Caco-2 (cell line): ENCODE results near the gene SIPA1. TPM values are rescaled to one million over a fixed set of nuclear protein-coding genes. Genes with fewer than 3 reads are reported as not detected.

Source experiments
- Bru-seq: library from RNA; stranded (reverse); fragments of 400-500 nt; gene quantifications from one replicate; lab custom pipeline; 2021; lab: Mats Ljungman, UMichigan
- BruChase-seq, 2 experiments: library from RNA; stranded (reverse); fragments of 400-500 nt; gene quantifications; one replicate each; lab custom pipeline; 2021; lab: Mats Ljungman, UMichigan
- BruUV-seq: library from RNA; stranded (reverse); fragments of 400-500 nt; replicated peaks from 2 replicates; lab custom pipeline; 2021; lab: Mats Ljungman, UMichigan
- CTCF ChIA-PET: fragments of 300-600 bp; sonication (Branson Sonifier 250); formaldehyde crosslinking; loops from one replicate; lab custom pipeline; 2022; ENCODE audit warnings: antibody characterized with exemption; lab: Charles Lee
- POLR2A ChIA-PET: fragments of 300-600 bp; sonication (Branson Sonifier 250); formaldehyde crosslinking; loops from one replicate; lab custom pipeline; 2022; ENCODE audit warnings: antibody characterized with exemption; lab: Charles Lee
- DNase-seq, 2 experiments: peaks; one replicate each; pipeline versions ENCODE4 v3.0.0 to v3.0.0-alpha.2; 2020 to 2022
- H3K27me3 ChIP-seq: replicated peaks from 2 replicates; pipeline ENCODE4 v1.6.0; 2011; ENCODE audit warnings: low read length; ENCODE audit not compliant: control insufficient read depth, insufficient read depth
- H3K36me3 ChIP-seq: 2 replicates; pipeline ENCODE4 v1.5.1; 2011; ENCODE audit warnings: low read length; ENCODE audit not compliant: control insufficient read depth, insufficient read depth
- H3K4me1 ChIP-seq: fragments of 250-450 bp; sonication (Bioruptor Pico); 2 replicates; pipeline ENCODE4 v1.5.1; 2020; ENCODE audit warnings: mild to moderate bottlenecking
- H3K4me3 ChIP-seq: 2 replicates; pipeline ENCODE4 v1.5.1; 2011; ENCODE audit warnings: low read depth, mild to moderate bottlenecking, control low read depth, low read length
- H3K9me3 ChIP-seq: fragments of 250-450 bp; sonication (Bioruptor Pico); 2 replicates; pipeline ENCODE4 v1.5.1; 2020; ENCODE audit warnings: mild to moderate bottlenecking, moderate library complexity
- H3K27ac Mint-ChIP-seq: one replicate; pipeline ENCODE4 v1.8.0; 2022; ENCODE audit warnings: mixed read lengths; ENCODE audit not compliant: unreplicated experiment
- H3K27me3 Mint-ChIP-seq: one replicate; pipeline ENCODE4 v1.8.0; 2022; ENCODE audit warnings: mixed read lengths; ENCODE audit not compliant: insufficient read depth, unreplicated experiment
- H3K36me3 Mint-ChIP-seq: one replicate; pipeline ENCODE4 v1.8.0; 2022; ENCODE audit warnings: mild to moderate bottlenecking, mixed read lengths; ENCODE audit not compliant: insufficient read depth, unreplicated experiment
- H3K4me1 Mint-ChIP-seq: one replicate; pipeline ENCODE4 v1.8.0; 2022; ENCODE audit warnings: low read depth, mixed read lengths; ENCODE audit not compliant: unreplicated experiment
- H3K4me3 Mint-ChIP-seq: one replicate; pipeline ENCODE4 v1.8.0; 2022; ENCODE audit warnings: mild to moderate bottlenecking, moderate library complexity, mixed read lengths; ENCODE audit not compliant: unreplicated experiment
- H3K9me3 Mint-ChIP-seq: one replicate; pipeline ENCODE4 v1.8.0; 2022; ENCODE audit warnings: mixed read lengths; ENCODE audit not compliant: unreplicated experiment
- CTCF ChIP-seq, 2 experiments: fragments of 200-600 bp in 1 of 2; IDR thresholded peaks; 1 replicate in 1 of 2; 2 replicates in 1 of 2; pipeline versions ENCODE4 v1.5.1 to v1.8.0; 2011 to 2022; ENCODE audit warnings: antibody characterized with exemption in 1 of 2, control low read depth in 1 of 2, inconsistent platforms in 1 of 2, low read depth in 1 of 2, low read length in 1 of 2, mild to moderate bottlenecking in 1 of 2, moderate library complexity in 1 of 2; ENCODE audit not compliant: insufficient read depth in 1 of 2, severe bottlenecking in 1 of 2, unreplicated experiment in 1 of 2
- intact Hi-C: fragments of 100-400 bp; cut with micrococcal nuclease; formaldehyde crosslinking; loops from one replicate; pipeline ENCODE4 v1.10.0; 2022; ENCODE audit not compliant: unreplicated experiment
- long read RNA-seq: library from polyadenylated mRNA; stranded (forward); transcript quantifications from one replicate; pipeline ENCODE4 v2.0.0, GENCODE V29; 2022
- total RNA-seq: library from RNA; stranded (reverse); gene quantifications from 2 replicates; pipeline ENCODE4 v1.2.3, GENCODE V29; 2022

Gene SIPA1
- total RNA-seq (30.5 and 35.1 TPM in 2 replicates), Bru-seq, nascent RNA (percentile 43 among the genes with signal in this experiment), BruChase-seq, experiment 1, labeled RNA remaining after a 2-hour chase (percentile 37 among the genes with signal in this experiment), BruChase-seq, experiment 2, labeled RNA remaining after a 6-hour chase (percentile 45 among the genes with signal in this experiment)
- long read RNA-seq, partial matches to known transcripts, result 42 of 58 reads
- long read RNA-seq, other reads (novel, unspliced or antisense), result 16 of 58 reads

GRCh38 chr11:65637794-65638419 is at the start of gene SIPA1:
SIPA1 (plus strand) TSS chr11:65638101; CDS start chr11:65640922, 2,821 bp downstream.
- intact Hi-C loops, result no loop called here
- Histone ChIP-seq H3K27me3 (no peaks in the 10 kb centered on the region), H3K4me3 (peak within 1 kb of the TSS; percentile 12; the same call in 1 of the 2 replicates), H3K36me3 (peaks cover 5% of the 10 kb centered on the region), H3K4me1 (no peaks in the 10 kb centered on the region), H3K9me3 (no peaks in the 10 kb centered on the region)
- no peaks in the 10 kb centered on the region for H3K27me3 Mint-ChIP-seq
- peaks cover 5% of the 10 kb centered on the region for H3K4me1 Mint-ChIP-seq
- H3K9me3 Mint-ChIP-seq, result no peaks in the 10 kb centered on the region
- BruUV-seq, result no TSS peak
- POLR2A ChIA-PET, result no interaction called here
- peak; percentile 76 to 77 for DNase-seq
- TF ChIP-seq CTCF (IDR thresholded peaks at IDR 0.05; ENCODE audit: insufficient read depth in 1 of 2, low read depth in 1 of 2, low read length in 1 of 2, severe bottlenecking in 1 of 2, unreplicated experiment in 1 of 2), result peak in 1 of 2 experiments; percentile 39
- H3K36me3 Mint-ChIP-seq, result peaks cover 56% of the 10 kb centered on the region
- no peak within 1 kb of the TSS for H3K27ac Mint-ChIP-seq
- CTCF ChIA-PET, result interaction anchor here (0.7 kb wide), 1 partner anchor 15 kb away, joined by 3 read pairs; no protein-coding TSS in a partner anchor
- peak within 1 kb of the TSS; percentile 23 for H3K4me3 Mint-ChIP-seq

- Histone ChIP-seq H3K4me3 (no peak overlapping the region), H3K9me3 (no peaks in the 10 kb centered on the region), H3K27me3 (no peaks in the 10 kb centered on the region), H3K36me3 (peaks cover 1% of the 10 kb centered on the region; the same call in 1 of the 2 replicates), H3K4me1 (peaks cover 5% of the 10 kb centered on the region; the same call in 1 of the 2 replicates)
- no peak overlapping the region for H3K27ac Mint-ChIP-seq
- H3K9me3 Mint-ChIP-seq, result no peaks in the 10 kb centered on the region
- no peaks in the 10 kb centered on the region for H3K27me3 Mint-ChIP-seq
- H3K4me3 Mint-ChIP-seq, result no peak overlapping the region
- DNase-seq, result peak in 1 of 2 experiments; percentile 72
- TF ChIP-seq CTCF (IDR thresholded peaks at IDR 0.05; ENCODE audit: insufficient read depth in 1 of 2, low read depth in 1 of 2, low read length in 1 of 2, severe bottlenecking in 1 of 2, unreplicated experiment in 1 of 2), result peak; percentile 58 to 71
- H3K36me3 Mint-ChIP-seq, result peaks cover 4% of the 10 kb centered on the region
- POLR2A ChIA-PET, result interaction anchor here (0.8 kb wide), 1 partner anchor 15 kb away, joined by 3 read pairs; no protein-coding TSS in a partner anchor
- BruUV-seq, result no TSS peak
- intact Hi-C loops, result no loop called here
- no peaks in the 10 kb centered on the region for H3K4me1 Mint-ChIP-seq
- CTCF ChIA-PET, result interaction anchor here (0.9 kb wide), 1 partner anchor 27 kb away, joined by 3 read pairs; the partner anchor contains the start of gene PCNX3
These were observed 49.5 kb upstream of the SIPA1 start for GRCh38 chr11:65588199-65589054.
